C4-2B (cell line): ENCODE measurements around the gene MCUR1.

Experiments
- ZFX ChIP-seq: fragments of 450-650 bp; IDR thresholded peaks from 2 replicates; pipeline ENCODE4 v1.6.1; 2017
- TF ChIP-seq, protein P1 (sequence below): fragments of 450-650 bp; conservative IDR thresholded peaks from 2 replicates; pipeline ENCODE4 v1.5.1; 2017; ENCODE audit warnings: mild to moderate bottlenecking

DNA sequence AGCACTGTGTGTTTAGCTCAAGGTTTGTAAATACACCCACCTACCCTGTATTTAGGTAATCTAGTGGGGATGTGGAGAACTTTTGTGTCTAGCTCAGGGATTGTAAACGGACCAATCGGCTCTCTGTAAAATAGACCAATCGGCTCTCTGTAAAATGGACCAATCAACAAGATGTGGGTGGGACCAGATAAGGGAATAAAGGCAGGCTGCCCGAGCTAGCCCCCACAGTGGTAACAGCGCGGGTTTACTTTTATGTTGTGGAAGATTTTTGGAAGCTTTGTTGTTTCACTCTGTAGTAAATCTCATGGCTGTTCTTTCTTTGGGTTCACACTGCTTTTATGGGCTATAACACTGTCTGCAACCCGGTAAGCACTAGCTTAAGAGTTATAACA, 70.6 kb downstream of the MCUR1 start:
- TF ChIP-seq, protein P1, sequence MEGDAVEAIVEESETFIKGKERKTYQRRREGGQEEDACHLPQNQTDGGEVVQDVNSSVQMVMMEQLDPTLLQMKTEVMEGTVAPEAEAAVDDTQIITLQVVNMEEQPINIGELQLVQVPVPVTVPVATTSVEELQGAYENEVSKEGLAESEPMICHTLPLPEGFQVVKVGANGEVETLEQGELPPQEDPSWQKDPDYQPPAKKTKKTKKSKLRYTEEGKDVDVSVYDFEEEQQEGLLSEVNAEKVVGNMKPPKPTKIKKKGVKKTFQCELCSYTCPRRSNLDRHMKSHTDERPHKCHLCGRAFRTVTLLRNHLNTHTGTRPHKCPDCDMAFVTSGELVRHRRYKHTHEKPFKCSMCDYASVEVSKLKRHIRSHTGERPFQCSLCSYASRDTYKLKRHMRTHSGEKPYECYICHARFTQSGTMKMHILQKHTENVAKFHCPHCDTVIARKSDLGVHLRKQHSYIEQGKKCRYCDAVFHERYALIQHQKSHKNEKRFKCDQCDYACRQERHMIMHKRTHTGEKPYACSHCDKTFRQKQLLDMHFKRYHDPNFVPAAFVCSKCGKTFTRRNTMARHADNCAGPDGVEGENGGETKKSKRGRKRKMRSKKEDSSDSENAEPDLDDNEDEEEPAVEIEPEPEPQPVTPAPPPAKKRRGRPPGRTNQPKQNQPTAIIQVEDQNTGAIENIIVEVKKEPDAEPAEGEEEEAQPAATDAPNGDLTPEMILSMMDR = no peak
- no peak for TF ChIP-seq ZFX
